ENCODE measurements around the gene NELL2. TPM values are rescaled to one million over a fixed set of nuclear protein-coding genes. Genes with fewer than 3 reads are reported as not detected.

Gene NELL2
- total and polyA plus RNA-seq, 9 of the 15 experiments (the other 6 are each of a cell fraction or from before 2014, with no cell fraction given) = 0.32 to 1.1 (median 0.53) TPM

DNA sequence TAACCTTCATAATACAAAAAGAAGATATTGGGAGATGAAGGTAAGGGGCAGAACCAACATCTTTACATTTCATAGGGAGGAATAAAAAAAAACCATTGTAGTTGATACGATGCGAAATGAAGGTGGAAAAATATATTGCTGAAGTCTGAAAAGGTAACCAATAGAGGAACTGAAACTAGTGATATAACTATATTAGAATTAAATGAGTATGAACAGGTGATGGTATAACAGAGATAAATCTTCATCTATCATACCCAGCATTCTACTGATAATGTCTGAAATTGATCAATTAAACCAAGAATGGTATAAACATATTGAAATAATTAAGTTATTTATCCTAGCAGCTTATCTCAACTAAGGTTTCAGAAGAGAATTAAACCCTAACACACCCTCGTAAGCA lies 332.1 kb downstream of the NELL2 start (continued):
- TF ChIP-seq PTTG1 (tag; IDR thresholded peaks at IDR 0.05; ENCODE audit: low read depth) (no peak), CREM (IDR thresholded peaks at IDR 0.05; ENCODE audit: low read depth) (no peak), JUNB (CRISPR knock-in tag; conservative IDR thresholded peaks at IDR 0.05) (no peak), YBX1 (IDR thresholded peaks at IDR 0.05) (no peak), SP1 (CRISPR knock-in tag; IDR thresholded peaks at IDR 0.05) (no peak), MCM5 (IDR thresholded peaks at IDR 0.05; ENCODE audit: low read depth) (no peak)
- TF ChIP-seq, protein P1, sequence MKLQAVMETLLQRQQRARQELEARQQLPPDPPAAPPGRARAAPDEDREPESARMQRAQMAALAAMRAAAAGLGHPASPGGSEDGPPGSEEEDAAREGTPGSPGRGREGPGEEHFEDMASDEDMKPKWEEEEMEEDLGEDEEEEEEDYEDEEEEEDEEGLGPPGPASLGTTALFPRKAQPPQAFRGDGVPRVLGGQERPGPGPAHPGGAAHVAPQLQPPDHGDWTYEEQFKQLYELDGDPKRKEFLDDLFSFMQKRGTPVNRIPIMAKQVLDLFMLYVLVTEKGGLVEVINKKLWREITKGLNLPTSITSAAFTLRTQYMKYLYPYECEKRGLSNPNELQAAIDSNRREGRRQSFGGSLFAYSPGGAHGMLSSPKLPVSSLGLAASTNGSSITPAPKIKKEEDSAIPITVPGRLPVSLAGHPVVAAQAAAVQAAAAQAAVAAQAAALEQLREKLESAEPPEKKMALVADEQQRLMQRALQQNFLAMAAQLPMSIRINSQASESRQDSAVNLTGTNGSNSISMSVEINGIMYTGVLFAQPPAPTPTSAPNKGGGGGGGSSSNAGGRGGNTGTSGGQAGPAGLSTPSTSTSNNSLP (IDR thresholded peaks at IDR 0.05; ENCODE audit: borderline replicate concordance, low read depth, low read length) = no peak
- TF ChIP-seq, protein P2, sequence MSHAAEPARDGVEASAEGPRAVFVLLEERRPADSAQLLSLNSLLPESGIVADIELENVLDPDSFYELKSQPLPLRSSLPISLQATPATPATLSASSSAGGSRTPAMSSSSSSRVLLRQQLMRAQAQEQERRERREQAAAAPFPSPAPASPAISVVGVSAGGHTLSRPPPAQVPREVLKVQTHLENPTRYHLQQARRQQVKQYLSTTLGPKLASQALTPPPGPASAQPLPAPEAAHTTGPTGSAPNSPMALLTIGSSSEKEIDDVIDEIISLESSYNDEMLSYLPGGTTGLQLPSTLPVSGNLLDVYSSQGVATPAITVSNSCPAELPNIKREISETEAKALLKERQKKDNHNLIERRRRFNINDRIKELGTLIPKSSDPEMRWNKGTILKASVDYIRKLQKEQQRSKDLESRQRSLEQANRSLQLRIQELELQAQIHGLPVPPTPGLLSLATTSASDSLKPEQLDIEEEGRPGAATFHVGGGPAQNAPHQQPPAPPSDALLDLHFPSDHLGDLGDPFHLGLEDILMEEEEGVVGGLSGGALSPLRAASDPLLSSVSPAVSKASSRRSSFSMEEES (CRISPR knock-in tag; IDR thresholded peaks at IDR 0.05) = no peak

DNA sequence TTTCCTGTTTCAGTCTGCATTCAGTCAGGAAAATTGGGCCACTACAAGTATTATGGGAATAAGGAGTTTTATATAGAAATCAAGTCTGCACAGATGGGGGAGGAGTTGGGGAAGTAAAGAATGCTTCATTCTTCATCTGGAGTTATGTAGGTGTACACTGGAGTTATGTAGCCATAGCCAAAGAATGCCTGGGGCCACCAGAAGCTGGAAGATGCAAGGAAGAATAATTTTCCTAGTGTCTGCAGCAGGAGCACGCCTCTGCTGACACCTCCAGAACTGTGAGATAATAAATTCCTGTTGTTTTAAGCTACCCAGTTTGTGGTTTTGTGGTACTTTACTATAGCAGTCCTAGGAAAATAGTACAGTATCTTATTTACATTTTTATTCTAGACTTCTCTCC lies 333.4 kb downstream of the NELL2 start:
- intact Hi-C loops (cut with micrococcal nuclease) = no loop called here
- no peak overlapping the region for H3K27ac ChIP-seq (ENCODE audit: extremely low read depth, low read depth, low read length)
- H3K36me3 ChIP-seq (ENCODE audit: control insufficient read depth, insufficient read depth, low read length) = no peaks in the 10 kb centered on the region
- FAIRE-seq (no peak), ATAC-seq (no peak), DNase-seq (ENCODE audit: extremely low read depth in 1 of 4, low spot score in 3 of 4) (no peak)
- no peaks in the 10 kb centered on the region for H3K9me3 ChIP-seq (replicated peaks; ENCODE audit: control insufficient read depth, insufficient read depth, low read depth, low read length)
- H2AFZ ChIP-seq (ENCODE audit: low read depth, low read length) = no peak overlapping the region
- no peaks in the 10 kb centered on the region for H3K79me2 ChIP-seq (ENCODE audit: control insufficient read depth, insufficient read depth, low read length)
- in situ Hi-C loops (cut with MboI) = no loop called here
- CTCF ChIA-PET (ENCODE audit: low intra/inter-chr PET ratio) = no interaction called here
- TF ChIP-seq MTA2 (IDR thresholded peaks at IDR 0.05; ENCODE audit: low read depth) = no peak
- no peak for TF ChIP-seq ZNF644 (tag; IDR thresholded peaks at IDR 0.05; ENCODE audit: low read depth)
- TF ChIP-seq, protein P3, sequence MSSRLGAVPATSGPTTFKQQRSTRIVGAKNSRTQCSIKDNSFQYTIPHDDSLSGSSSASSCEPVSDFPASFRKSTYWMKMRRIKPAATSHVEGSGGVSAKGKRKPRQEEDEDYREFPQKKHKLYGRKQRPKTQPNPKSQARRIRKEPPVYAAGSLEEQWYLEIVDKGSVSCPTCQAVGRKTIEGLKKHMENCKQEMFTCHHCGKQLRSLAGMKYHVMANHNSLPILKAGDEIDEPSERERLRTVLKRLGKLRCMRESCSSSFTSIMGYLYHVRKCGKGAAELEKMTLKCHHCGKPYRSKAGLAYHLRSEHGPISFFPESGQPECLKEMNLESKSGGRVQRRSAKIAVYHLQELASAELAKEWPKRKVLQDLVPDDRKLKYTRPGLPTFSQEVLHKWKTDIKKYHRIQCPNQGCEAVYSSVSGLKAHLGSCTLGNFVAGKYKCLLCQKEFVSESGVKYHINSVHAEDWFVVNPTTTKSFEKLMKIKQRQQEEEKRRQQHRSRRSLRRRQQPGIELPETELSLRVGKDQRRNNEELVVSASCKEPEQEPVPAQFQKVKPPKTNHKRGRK (tag; IDR thresholded peaks at IDR 0.05) = no peak
- H3K9me1 ChIP-seq (ENCODE audit: control insufficient read depth, insufficient read depth, low read length) = no peaks in the 10 kb centered on the region
- no peak overlapping the region for H3K9ac ChIP-seq (ENCODE audit: insufficient read depth in 1 of 2, low read depth in 2 of 2, low read length in 2 of 2)
- H4K20me1 ChIP-seq (replicated peaks; ENCODE audit: control insufficient read depth, insufficient read depth, low read length) = no peaks in the 10 kb centered on the region
- no peak overlapping the region for H3K4me3 ChIP-seq
- POLR2A ChIA-PET = no interaction called here
- H3K27me3 ChIP-seq (ENCODE audit: control insufficient read depth in 2 of 2, insufficient read depth in 2 of 2, low read length in 2 of 2) = no peaks in the 10 kb centered on the region
- no peak overlapping the region for H3K4me2 ChIP-seq (ENCODE audit: insufficient read depth, low read length)
- BruUV-seq (replicated peaks) = no TSS peak
- WGBS (ENCODE audit: insufficient coverage, low coverage, missing lambda C conversion rate) = 0% methylated on average over 1 of the region's 1 CpG
- no peaks in the 10 kb centered on the region for H3K4me1 ChIP-seq (replicated peaks in 1 of 2; ENCODE audit: control insufficient read depth in 2 of 2, insufficient read depth in 2 of 2, low read length in 2 of 2)

Data from K562 (cell line).